GM20000 (cell line): ENCODE data around the gene ENKD1.

Experiments used
- DNase-seq: peaks from one replicate; pipeline ENCODE4 v3.0.0; 2012; ENCODE audit warnings: low spot score
- TF ChIP-seq, protein P1 (sequence below): IDR thresholded peaks from 2 replicates; pipeline ENCODE4 v1.5.1; 2012; ENCODE audit warnings: mild to moderate bottlenecking, control low read depth; ENCODE audit errors: extremely low read depth, missing control alignments

Gene ENKD1

DNA sequence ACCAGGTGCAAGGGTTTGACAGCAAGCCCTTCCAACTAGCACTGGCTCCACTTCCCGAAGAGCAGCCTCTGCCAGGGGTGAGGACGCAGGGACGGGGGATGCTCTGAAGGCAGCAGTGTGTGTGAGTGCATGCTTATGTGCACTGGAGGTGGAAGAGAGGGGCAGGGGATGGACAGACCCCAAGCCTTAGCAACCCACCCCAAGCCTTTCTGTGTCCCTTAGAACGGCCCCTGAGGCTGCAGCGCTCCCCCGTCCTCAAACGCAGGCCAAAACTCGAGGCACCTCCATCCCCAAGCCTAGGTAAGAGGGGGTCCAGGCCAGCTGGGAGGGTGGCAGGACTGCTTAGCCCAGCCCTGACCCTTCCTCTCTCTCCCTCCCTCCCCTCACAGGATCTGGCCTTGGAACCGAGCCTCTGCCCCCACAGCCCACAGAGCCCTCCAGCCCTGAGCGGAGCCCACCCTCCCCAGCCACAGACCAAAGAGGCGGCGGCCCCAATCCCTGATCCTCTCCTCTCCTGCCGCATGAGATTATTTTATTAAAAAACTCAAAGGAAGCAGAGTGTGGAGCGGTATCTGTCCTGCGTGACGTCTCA, 9.4 kb downstream of the ENKD1 start:
- TF ChIP-seq, protein P1, sequence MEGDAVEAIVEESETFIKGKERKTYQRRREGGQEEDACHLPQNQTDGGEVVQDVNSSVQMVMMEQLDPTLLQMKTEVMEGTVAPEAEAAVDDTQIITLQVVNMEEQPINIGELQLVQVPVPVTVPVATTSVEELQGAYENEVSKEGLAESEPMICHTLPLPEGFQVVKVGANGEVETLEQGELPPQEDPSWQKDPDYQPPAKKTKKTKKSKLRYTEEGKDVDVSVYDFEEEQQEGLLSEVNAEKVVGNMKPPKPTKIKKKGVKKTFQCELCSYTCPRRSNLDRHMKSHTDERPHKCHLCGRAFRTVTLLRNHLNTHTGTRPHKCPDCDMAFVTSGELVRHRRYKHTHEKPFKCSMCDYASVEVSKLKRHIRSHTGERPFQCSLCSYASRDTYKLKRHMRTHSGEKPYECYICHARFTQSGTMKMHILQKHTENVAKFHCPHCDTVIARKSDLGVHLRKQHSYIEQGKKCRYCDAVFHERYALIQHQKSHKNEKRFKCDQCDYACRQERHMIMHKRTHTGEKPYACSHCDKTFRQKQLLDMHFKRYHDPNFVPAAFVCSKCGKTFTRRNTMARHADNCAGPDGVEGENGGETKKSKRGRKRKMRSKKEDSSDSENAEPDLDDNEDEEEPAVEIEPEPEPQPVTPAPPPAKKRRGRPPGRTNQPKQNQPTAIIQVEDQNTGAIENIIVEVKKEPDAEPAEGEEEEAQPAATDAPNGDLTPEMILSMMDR, result no peak
- DNase-seq, result no peak

DNA sequence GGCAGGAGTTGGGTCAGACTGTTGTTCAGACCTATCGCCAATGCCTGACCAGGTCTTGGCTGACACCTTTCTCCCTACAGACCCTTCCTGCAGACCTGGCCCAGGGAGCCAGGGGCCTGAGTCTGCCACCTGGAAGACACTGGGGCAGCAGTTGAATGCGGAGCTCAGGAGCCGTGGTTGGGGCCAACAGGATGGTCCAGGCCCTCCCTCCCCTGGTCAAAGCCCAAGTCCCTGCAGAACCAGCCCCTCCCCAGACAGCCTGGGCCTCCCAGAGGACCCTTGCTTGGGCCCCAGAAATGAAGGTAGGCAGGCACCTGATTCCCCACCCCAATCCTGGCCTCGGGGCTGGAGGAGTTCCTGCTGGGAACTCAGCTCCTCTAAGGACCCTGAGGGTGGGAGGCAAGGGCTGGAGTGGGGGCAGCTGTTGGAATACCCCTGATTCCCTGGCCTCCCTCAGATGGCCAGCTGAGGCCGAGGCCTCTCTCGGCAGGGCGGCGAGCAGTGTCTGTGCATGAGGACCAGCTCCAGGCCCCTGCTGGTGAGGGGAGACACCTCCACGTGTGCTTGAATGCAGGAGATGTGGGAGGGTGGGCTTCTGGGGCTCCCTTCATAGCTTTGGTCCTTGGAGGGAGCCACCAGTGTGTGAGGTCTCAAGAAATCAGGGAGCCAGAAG, 10.1 kb downstream of the ENKD1 start:
- TF ChIP-seq, protein P1, result no peak

DNA sequence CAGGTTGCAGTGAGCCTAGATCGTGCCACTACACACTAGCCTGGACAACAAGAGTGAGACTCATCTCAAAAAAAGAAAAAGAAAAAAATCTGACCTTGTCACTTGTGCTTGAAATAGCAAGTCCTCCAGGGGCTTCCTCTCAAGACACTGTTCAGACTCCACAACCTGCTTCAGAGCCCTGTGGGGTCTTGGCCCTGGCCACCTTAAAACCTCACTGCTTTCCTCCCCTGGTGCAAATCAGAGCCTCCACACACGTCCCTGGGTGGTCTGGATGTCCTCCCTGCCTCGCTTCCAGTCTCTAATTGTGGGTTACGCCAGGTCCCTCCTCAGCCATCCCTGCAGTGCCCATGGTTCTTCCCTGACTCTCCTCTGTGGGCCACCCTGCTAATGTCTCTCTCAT, 11.2 kb downstream of the ENKD1 start:
- no peak for DNase-seq
- TF ChIP-seq, protein P1, result no peak

More for the DNA sequence above, 10.1 kb downstream of the ENKD1 start:
- DNase-seq, result no peak

DNA sequence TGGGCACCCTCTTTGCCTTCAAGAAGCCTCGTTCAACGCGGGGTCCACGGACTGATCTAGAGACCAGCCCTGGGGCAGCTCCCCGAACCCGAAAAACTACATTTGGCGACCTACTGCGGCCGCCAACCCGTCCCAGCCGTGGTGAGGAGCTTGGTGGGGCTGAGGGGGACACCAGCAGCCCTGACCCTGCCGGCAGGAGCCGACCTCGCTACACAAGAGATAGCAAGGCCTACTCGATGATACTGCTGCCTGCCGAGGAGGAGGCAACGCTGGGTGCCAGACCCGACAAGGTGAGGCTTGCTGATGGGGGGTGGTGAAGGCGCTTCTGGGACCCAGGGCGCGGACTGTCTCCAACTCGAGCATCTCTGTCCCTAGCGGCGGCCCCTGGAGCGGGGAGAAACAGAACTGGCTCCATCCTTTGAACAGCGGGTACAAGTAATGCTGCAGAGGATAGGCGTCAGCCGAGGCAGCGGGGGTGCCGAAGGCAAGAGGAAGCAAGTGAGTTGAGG, 12.1 kb downstream of the ENKD1 start:
- TF ChIP-seq, protein P1, result no peak
- no peak for DNase-seq

DNA sequence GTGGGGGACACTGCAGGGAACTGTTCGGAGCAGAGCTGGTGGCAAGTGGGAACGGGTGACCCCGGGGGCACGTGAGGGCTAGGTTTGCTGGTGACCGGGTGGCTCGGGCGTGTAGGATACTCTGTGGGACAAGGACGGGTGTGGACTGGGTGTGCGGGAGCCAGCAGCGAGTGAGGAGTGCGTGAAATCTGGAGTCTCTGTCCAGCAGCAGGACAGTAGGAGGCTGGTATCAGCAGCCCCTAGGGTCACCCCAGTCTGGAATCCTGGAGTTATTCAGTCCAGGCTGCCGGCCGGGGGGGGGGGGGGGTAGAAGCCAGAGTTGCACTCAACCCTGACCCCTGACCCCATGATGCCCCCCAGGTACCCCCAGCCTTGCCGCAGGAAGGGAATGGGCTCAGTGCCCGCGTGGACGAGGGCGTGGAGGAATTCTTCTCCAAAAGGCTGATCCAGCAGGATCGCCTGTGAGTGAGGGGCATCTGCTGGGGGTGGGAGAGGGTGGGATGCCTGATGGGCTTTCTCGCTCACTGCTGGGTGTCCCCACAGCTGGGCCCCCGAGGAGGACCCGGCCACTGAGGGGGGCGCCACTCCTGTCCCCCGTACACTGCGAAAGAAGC, 12.7 kb downstream of the ENKD1 start:
- TF ChIP-seq, protein P1, result no peak
- peak; percentile 53 for DNase-seq

DNA sequence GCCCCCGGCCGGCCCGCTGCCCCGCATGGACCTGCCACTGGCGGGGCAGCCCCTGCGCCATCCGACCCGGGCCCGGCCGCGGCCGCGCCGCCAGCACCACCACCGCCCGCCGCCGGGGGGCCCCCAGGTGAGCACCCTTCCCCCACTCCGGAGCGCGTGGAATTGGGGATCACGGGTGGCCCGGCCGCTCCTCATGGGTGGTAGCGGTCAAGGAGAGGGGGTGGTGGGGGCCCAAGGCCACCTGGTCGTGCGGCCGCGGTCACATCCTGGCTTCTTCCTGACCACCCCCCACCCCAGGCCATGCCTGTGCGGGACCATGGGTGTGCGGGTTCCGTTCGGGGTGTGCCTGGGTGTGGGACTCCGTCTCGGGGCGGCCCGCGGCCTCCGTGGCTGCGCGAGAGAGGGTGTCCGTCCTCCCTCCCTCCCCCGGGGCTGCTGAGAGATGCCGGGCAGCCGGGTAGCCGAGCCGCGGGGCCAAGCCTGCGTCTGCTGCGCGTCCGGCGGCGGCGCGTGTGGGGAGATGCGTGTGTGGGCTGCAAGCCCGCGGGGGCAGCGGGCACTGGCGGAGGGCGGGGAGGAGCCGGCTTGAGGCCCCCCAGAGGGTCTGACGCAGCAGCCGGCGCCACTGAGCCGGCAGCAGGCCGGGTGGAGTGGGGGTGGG, 13.3 kb downstream of the ENKD1 start:
- DNase-seq, result peak; percentile 42
- TF ChIP-seq, protein P1, result no peak

DNA sequence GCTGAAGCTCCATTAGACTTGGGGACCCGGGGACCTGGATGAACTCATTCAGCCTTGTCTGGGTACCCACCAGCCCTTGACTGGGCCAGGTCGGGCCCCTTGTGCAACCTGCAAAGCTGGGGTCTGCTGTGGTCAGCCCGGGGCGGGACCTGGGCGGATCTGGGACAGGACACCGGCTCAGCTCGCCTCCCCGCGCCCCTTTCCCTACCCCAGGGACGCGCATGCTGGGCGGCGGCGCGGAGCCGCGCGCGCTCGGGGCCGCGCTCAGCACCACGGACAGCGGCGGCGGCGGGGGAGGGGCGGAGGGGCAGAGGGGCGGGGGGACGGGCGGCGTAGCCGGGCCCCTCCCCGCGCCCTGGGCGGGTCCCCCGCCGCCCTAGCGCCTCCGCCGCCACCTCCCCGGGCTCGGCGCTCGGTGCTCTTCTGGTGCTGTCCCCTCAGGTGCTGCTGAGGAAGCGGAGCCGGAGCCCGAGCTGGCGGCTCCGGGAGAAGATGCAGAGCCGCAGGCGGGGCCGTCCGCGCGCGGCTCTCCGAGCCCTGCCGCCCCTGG, 13.9 kb downstream of the ENKD1 start:
- TF ChIP-seq, protein P1, result no peak
- peak; percentile 52 for DNase-seq
